OCI-LY1 (cell line): ENCODE data around the gene MYO1G.

ENCODE experiments used
- H2AFZ ChIP-seq: fragments of 200-600 bp; sonication (generic), shearing (Covaris generic); 2 replicates; pipeline ENCODE4 v1.6.0; 2014; ENCODE audit warnings: antibody characterized with exemption, mild to moderate bottlenecking, low read length
- H3F3A ChIP-seq: fragments of 200-600 bp; sonication (generic), shearing (Covaris generic); 2 replicates; pipeline ENCODE4 v1.6.0; 2014; ENCODE audit warnings: mild to moderate bottlenecking, antibody characterized with exemption, low read length, moderate library complexity; ENCODE audit not compliant: insufficient read depth
- H3K27ac ChIP-seq: fragments of 200-600 bp; sonication (generic); 2 replicates; pipeline ENCODE4 v1.5.1; 2014; ENCODE audit warnings: low read length, mixed run types, mild to moderate bottlenecking, low read depth; ENCODE audit not compliant: poor library complexity, severe bottlenecking
- H3K27me3 ChIP-seq: fragments of 200-600 bp; sonication (generic); 2 replicates; pipeline ENCODE4 v1.6.0; 2014; ENCODE audit warnings: antibody characterized with exemption, mild to moderate bottlenecking, low read length, moderate library complexity; ENCODE audit not compliant: insufficient read depth
- H3K36me3 ChIP-seq: fragments of 200-600 bp; sonication (generic); 2 replicates; pipeline ENCODE4 v1.6.1; 2014; ENCODE audit warnings: mild to moderate bottlenecking, antibody characterized with exemption, low read length, moderate library complexity, mixed read lengths; ENCODE audit not compliant: insufficient read depth
- H3K4me1 ChIP-seq: fragments of 200-600 bp; sonication (generic); 2 replicates; pipeline ENCODE4 v1.5.1; 2014; ENCODE audit warnings: mild to moderate bottlenecking, low read length, moderate library complexity; ENCODE audit not compliant: insufficient read depth, severe bottlenecking
- H3K4me2 ChIP-seq: fragments of 200-600 bp; sonication (generic), shearing (Covaris generic); 2 replicates; pipeline ENCODE4 v1.6.1; 2014; ENCODE audit warnings: low read length
- H3K4me3 ChIP-seq: fragments of 200-600 bp; sonication (generic); 2 replicates; pipeline ENCODE4 v1.5.1; 2014; ENCODE audit warnings: low read length, low read depth, mild to moderate bottlenecking, mixed read lengths; ENCODE audit not compliant: poor library complexity, severe bottlenecking
- H3K79me2 ChIP-seq: fragments of 200-600 bp; shearing (Covaris generic); 2 replicates; pipeline ENCODE4 v1.6.1; 2016; ENCODE audit warnings: mixed run types, low read length, mixed read lengths; ENCODE audit not compliant: insufficient read depth
- H3K9ac ChIP-seq: fragments of 200-600 bp; sonication (generic), shearing (Covaris generic); 2 replicates; pipeline ENCODE4 v1.6.1; 2014; ENCODE audit warnings: mild to moderate bottlenecking, low read length, mixed read lengths
- H3K9me2 ChIP-seq: fragments of 200-600 bp; sonication (generic), shearing (Covaris generic); 2 replicates; pipeline ENCODE4 v1.6.1; 2014; ENCODE audit warnings: low read depth, mild to moderate bottlenecking, low read length, mixed read lengths
- H3K9me3 ChIP-seq: fragments of 200-600 bp; shearing (Covaris generic); 2 replicates; pipeline ENCODE4 v1.6.1; 2014; ENCODE audit warnings: low read length, mixed read lengths
- H4K20me1 ChIP-seq: fragments of 200-600 bp; sonication (generic), shearing (Covaris generic); 2 replicates; pipeline ENCODE4 v1.6.0; 2016; ENCODE audit warnings: mild to moderate bottlenecking, low read length; ENCODE audit not compliant: insufficient read depth
- CTCF ChIP-seq: fragments of 200-600 bp; sonication (generic), shearing (Covaris generic); IDR thresholded peaks from 2 replicates; pipeline ENCODE4 v1.5.1; 2017; ENCODE audit warnings: mild to moderate bottlenecking, antibody characterized with exemption, low read length, moderate library complexity, mixed read lengths
- EZH2 ChIP-seq: fragments of 200-600 bp; sonication (generic), shearing (Covaris generic); IDR thresholded peaks from 2 replicates; pipeline ENCODE4 v1.8.0; 2017; ENCODE audit warnings: borderline replicate concordance, mixed run types, mild to moderate bottlenecking, antibody characterized with exemption, low read length, moderate library complexity, mixed read lengths

MYO1G gene

DNA sequence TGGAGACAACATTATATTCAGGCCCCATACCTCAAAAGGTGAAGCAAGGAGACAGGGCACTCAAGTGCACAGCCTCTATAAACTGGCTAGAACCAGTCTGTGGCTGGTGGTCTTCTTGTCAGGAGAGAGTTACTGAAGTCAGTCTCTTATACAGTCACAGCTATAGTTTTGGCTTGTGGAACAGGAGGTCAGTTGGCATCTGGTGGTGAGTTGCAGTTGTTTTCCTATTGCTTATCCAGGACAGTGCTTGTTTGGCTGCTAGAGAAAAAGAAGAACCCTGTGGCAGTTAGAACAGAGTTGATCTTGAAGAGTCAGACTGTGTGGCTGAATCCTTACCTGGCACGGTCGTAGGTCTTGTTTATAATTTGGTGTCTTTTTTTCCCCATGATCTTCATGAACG, 38.4 kb upstream of the MYO1G start:
- Histone ChIP-seq H3K9me3 (no peaks in the 10 kb centered on the region), H4K20me1 (no peaks in the 10 kb centered on the region), H3K27me3 (no peaks in the 10 kb centered on the region), H3K9me2 (no peaks in the 10 kb centered on the region), H3K27ac (peak overlapping the region; percentile 67), H3K36me3 (peaks cover 43% of the 10 kb centered on the region), H3K79me2 (peaks cover 50% of the 10 kb centered on the region), H3K4me2 (no peak overlapping the region), H3K4me3 (no peak overlapping the region), H3K9ac (no peak overlapping the region), H2AFZ (no peak overlapping the region), H3F3A (0 out of 2 replicates have a peak, but pooled peaks cover 5% of the 10 kb centered on the region), H3K4me1 (peaks cover 32% of the 10 kb centered on the region)
- TF ChIP-seq CTCF (no peak), EZH2 (no peak)

DNA sequence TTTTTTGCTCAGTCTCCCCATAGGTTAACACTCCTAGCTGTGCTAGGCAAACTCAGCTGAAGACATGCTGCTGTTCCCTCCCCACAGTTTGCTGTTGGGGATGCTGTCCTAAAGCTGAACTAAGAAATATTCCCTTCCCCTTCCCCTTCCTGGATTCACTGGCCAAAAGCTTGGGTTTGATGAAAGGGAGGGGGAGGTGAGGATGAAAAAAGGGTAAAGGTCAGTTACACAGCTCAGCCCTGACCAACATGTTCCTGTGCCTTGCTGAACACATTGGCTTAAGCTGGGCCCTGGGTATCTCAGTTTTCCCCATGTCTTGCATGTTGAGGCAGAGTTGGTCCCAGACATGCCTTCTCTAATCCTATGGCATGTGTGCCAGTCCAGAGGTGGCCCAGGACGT, 36.5 kb upstream of the MYO1G start:
- Histone ChIP-seq H3K4me3 (no peak overlapping the region), H3K79me2 (peaks cover 55% of the 10 kb centered on the region), H3K9me2 (no peaks in the 10 kb centered on the region), H3K27me3 (no peaks in the 10 kb centered on the region), H3K36me3 (peaks cover 58% of the 10 kb centered on the region), H3K27ac (peak overlapping the region; percentile 35), H3K4me2 (no peak overlapping the region), H4K20me1 (no peaks in the 10 kb centered on the region), H3F3A (0 out of 2 replicates have a peak, but pooled peaks cover 5% of the 10 kb centered on the region), H3K9ac (no peak overlapping the region), H3K9me3 (no peaks in the 10 kb centered on the region), H2AFZ (no peak overlapping the region), H3K4me1 (peaks cover 13% of the 10 kb centered on the region)
- TF ChIP-seq CTCF (no peak), EZH2 (no peak)

- H3K9me3 ChIP-seq = no peaks in the 10 kb centered on the region
- no peaks in the 10 kb centered on the region for H3K27me3 ChIP-seq
- TF ChIP-seq CTCF (no peak), EZH2 (no peak)
- H3K4me1 ChIP-seq = no peaks in the 10 kb centered on the region
- H3K9ac ChIP-seq = no peak overlapping the region
- H3K79me2 ChIP-seq = peaks cover 68% of the 10 kb centered on the region
- H3K9me2 ChIP-seq = no peaks in the 10 kb centered on the region
- no peak overlapping the region for H3K4me2 ChIP-seq
- H3F3A ChIP-seq = no peaks in the 10 kb centered on the region
- no peak overlapping the region for H3K4me3 ChIP-seq
- H2AFZ ChIP-seq = no peak overlapping the region
- H3K36me3 ChIP-seq = peaks cover 74% of the 10 kb centered on the region
- no peaks in the 10 kb centered on the region for H4K20me1 ChIP-seq
- H3K27ac ChIP-seq = no peak overlapping the region
Observed at GRCh38 chr7:45013465-45013967, 34.7 kb upstream of the MYO1G start.
